ENCODE results near the gene TRAPPC2L. TPM values are rescaled to one million over a fixed set of nuclear protein-coding genes. Genes with fewer than 3 reads are reported as not detected.

Gene TRAPPC2L
- total and polyA plus RNA-seq, 2 donors from 2014 or later, result 48.3 to 155 TPM

- intact Hi-C loops (cut with DNase I), result no loop called here
Observed at GRCh38 chr16:88886420-88886844, 29.5 kb downstream of the TRAPPC2L start.

DNA sequence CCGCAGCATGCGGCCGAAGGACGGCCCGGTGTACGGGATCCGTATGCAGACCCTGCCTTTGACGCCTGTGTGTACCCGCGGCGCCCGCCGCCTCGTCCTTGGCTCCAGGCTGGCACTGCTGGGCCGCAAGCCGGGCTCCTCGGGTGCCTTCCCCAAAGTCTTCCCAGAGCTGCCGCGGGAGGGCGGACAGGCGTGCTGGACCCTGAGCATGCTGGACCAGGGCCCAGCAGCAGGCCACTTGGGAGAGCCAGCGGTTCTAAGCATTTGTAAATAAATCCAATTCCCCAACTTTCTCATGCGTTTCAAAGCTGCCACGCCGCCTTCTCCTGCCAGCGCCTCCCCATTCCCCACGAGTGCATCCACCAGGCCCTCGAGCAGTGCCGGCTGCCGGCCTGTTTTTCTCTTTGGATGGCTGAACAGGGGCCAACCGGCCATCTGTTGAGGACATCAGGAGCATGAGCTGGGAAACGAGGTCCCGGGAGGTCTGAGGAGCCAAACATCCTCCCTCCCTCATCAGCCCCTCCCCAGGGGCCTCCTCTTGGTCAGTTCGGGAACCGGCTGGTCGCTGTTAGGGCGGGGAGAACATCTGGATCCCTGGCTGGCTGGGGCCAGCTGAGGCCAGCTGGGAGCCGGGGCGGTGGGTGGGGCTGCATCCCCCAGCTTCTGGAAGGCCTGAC is 30.1 kb downstream of the TRAPPC2L start:
- DNase-seq (peak; percentile 31 to 94 (median 70)), FAIRE-seq (no peak)
- Histone ChIP-seq H3K27me3 (ENCODE audit: control insufficient read depth, insufficient read depth, low read length) (no peaks in the 10 kb centered on the region), H3K9me3 (ENCODE audit: control insufficient read depth in 2 of 3, insufficient read depth in 1 of 3, low read length in 3 of 3) (no peaks in the 10 kb centered on the region), H3K27ac (ENCODE audit: low read depth in 2 of 2, low read length in 2 of 2) (no peak overlapping the region), H3K9ac (ENCODE audit: low read length in 3 of 3) (no peak overlapping the region), H3K36me3 (ENCODE audit: control insufficient read depth in 2 of 3, insufficient read depth in 3 of 3, low read length in 3 of 3) (no peaks in the 10 kb centered on the region), H3K4me1 (ENCODE audit: control insufficient read depth in 2 of 3, insufficient read depth in 2 of 3, low read depth in 1 of 3, low read length in 3 of 3) (peaks cover 0 to 4% (median 0%) of the 10 kb centered on the region in 3 donors), H3K4me3 (ENCODE audit: low read length in 3 of 3) (no peak overlapping the region)
- TF ChIP-seq, protein P1, sequence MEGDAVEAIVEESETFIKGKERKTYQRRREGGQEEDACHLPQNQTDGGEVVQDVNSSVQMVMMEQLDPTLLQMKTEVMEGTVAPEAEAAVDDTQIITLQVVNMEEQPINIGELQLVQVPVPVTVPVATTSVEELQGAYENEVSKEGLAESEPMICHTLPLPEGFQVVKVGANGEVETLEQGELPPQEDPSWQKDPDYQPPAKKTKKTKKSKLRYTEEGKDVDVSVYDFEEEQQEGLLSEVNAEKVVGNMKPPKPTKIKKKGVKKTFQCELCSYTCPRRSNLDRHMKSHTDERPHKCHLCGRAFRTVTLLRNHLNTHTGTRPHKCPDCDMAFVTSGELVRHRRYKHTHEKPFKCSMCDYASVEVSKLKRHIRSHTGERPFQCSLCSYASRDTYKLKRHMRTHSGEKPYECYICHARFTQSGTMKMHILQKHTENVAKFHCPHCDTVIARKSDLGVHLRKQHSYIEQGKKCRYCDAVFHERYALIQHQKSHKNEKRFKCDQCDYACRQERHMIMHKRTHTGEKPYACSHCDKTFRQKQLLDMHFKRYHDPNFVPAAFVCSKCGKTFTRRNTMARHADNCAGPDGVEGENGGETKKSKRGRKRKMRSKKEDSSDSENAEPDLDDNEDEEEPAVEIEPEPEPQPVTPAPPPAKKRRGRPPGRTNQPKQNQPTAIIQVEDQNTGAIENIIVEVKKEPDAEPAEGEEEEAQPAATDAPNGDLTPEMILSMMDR (IDR thresholded peaks at IDR 0.05; ENCODE audit: borderline replicate concordance, extremely low read depth, insufficient read depth), result no peak
- intact Hi-C loops (cut with DNase I), result no loop called here

More at GRCh38 chr16:88886420-88886844, 29.5 kb downstream of the TRAPPC2L start:
- no peak for FAIRE-seq
- Histone ChIP-seq H3K4me3 (ENCODE audit: low read length in 3 of 3) (no peak overlapping the region), H3K9ac (ENCODE audit: low read length in 3 of 3) (no peak overlapping the region), H3K27ac (ENCODE audit: low read depth in 2 of 2, low read length in 2 of 2) (no peak overlapping the region), H3K9me3 (ENCODE audit: control insufficient read depth in 2 of 3, insufficient read depth in 1 of 3, low read length in 3 of 3) (no peaks in the 10 kb centered on the region), H3K27me3 (ENCODE audit: control insufficient read depth, insufficient read depth, low read length) (no peaks in the 10 kb centered on the region), H3K4me1 (ENCODE audit: control insufficient read depth in 2 of 3, insufficient read depth in 2 of 3, low read depth in 1 of 3, low read length in 3 of 3) (peaks cover 0 to 4% (median 0%) of the 10 kb centered on the region in 3 donors), H3K36me3 (ENCODE audit: control insufficient read depth in 2 of 3, insufficient read depth in 3 of 3, low read length in 3 of 3) (no peaks in the 10 kb centered on the region)
- TF ChIP-seq, protein P1 (IDR thresholded peaks at IDR 0.05; ENCODE audit: borderline replicate concordance, extremely low read depth, insufficient read depth), result no peak
- no peak for DNase-seq

- intact Hi-C loops (cut with DNase I), result no loop called here
- Histone ChIP-seq H3K4me1 (ENCODE audit: control insufficient read depth in 2 of 3, insufficient read depth in 2 of 3, low read depth in 1 of 3, low read length in 3 of 3) (peaks cover 0 to 4% (median 0%) of the 10 kb centered on the region in 3 donors), H3K27ac (ENCODE audit: low read depth in 2 of 2, low read length in 2 of 2) (no peak overlapping the region), H3K27me3 (ENCODE audit: control insufficient read depth, insufficient read depth, low read length) (no peaks in the 10 kb centered on the region), H3K4me3 (ENCODE audit: low read length in 3 of 3) (no peak overlapping the region), H3K36me3 (ENCODE audit: control insufficient read depth in 2 of 3, insufficient read depth in 3 of 3, low read length in 3 of 3) (no peaks in the 10 kb centered on the region), H3K9ac (ENCODE audit: low read length in 3 of 3) (no peak overlapping the region), H3K9me3 (ENCODE audit: control insufficient read depth in 2 of 3, insufficient read depth in 1 of 3, low read length in 3 of 3) (no peaks in the 10 kb centered on the region)
- no peak for FAIRE-seq
- TF ChIP-seq, protein P1 (IDR thresholded peaks at IDR 0.05; ENCODE audit: borderline replicate concordance, extremely low read depth, insufficient read depth), result no peak
- no peak for DNase-seq
Observed at GRCh38 chr16:88888057-88888456, 31.1 kb downstream of the TRAPPC2L start.
